Erythroblast (primary cell): ENCODE measurements around the gene ZC3H11A.
"Not testable (repeated sequence)": the region's sequence is repeated elsewhere in the genome, so short reads cannot be mapped to it uniquely, and the experiment has no call there.

Experiments
- GATA1 ChIP-seq: IDR thresholded peaks from 2 replicates; pipeline ENCODE4 v1.6.1; 2011; ENCODE audit warnings: low read depth, mild to moderate bottlenecking, control low read depth, low read length, moderate library complexity
- POLR2A ChIP-seq: IDR thresholded peaks from 2 replicates; pipeline ENCODE4 v1.6.1; 2011; ENCODE audit warnings: mild to moderate bottlenecking, low read length

DNA sequence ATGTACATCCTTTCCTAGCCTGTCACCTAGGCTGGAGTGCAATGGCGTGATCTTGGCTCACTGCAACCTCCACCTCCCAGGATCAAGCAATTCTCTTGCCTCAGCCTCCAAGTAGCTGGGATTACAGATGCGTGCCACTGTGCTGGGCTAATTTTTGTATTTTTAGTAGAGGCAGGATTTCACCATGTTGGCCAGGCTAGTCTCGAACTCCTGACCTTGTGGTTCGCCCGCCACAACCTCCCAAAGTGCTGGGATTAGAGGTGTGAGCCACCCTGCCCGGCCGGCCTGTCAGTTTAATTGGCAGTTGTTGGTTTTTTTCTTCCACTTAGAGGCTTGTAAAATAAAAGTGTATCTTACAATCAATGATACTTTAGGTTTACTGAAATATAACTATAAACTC, 1.9 kb upstream of the ZC3H11A start:
- not testable (repeated sequence) for TF ChIP-seq POLR2A, GATA1
